SH-SY5Y (cell line): ENCODE measurements around the gene SPINT2.

Experiments
- GATA2 ChIP-seq: IDR thresholded peaks from 2 replicates; pipeline ENCODE4 v1.6.1; 2011; ENCODE audit warnings: mild to moderate bottlenecking, low read depth, low read length
- GATA3 ChIP-seq: IDR thresholded peaks from 2 replicates; pipeline ENCODE4 v1.6.1; 2011; ENCODE audit warnings: low read depth, mild to moderate bottlenecking, low read length, moderate library complexity

- TF ChIP-seq GATA2 (no peak), GATA3 (no peak)
Observed at GRCh38 chr19:38252385-38252784, 12.0 kb upstream of the SPINT2 start.
